Measurements from ENCODE around the gene WDR82.

Gene WDR82

GRCh38 chr3:52225452-52226228, 52.8 kb downstream of the WDR82 start, which contains the start of gene TLR9:
Gene TLR9, minus strand, starts transcription at chr3:52225645. Its CDS starts 116 bp downstream, at chr3:52225529.
- peak; percentile 76 for DNase-seq
- no peaks in the 10 kb centered on the region for H3K9me3 ChIP-seq (ENCODE audit: insufficient read depth, low read length, severe bottlenecking)
- H3K27me3 ChIP-seq (ENCODE audit: insufficient read depth, low read length, poor library complexity), result no peaks in the 10 kb centered on the region
- no peaks in the 10 kb centered on the region for H3K79me2 ChIP-seq (ENCODE audit: insufficient read depth, low read length)
- peak within 1 kb of the TSS; percentile 49 for H3K27ac ChIP-seq (ENCODE audit: low read length)
- H3K4me1 ChIP-seq (ENCODE audit: insufficient read depth, low read length), result peaks cover 33% of the 10 kb centered on the region
- peak; percentile 83 for ATAC-seq (ENCODE audit: insufficient read depth, low read depth)
- H2AFZ ChIP-seq (ENCODE audit: low read depth, low read length), result no peak within 1 kb of the TSS
- no peak within 1 kb of the TSS for H3K4me3 ChIP-seq (ENCODE audit: low read depth in 1 of 2, low read length in 2 of 2)
- peaks cover 21% of the 10 kb centered on the region for H3K36me3 ChIP-seq (ENCODE audit: insufficient read depth, low read length)
- peaks cover 10% of the 10 kb centered on the region; the same call in 1 of the 2 replicates for H4K20me1 ChIP-seq (ENCODE audit: insufficient read depth, low read length)
- H3K9ac ChIP-seq (ENCODE audit: low read depth, low read length), result no peak within 1 kb of the TSS
- no peak within 1 kb of the TSS for H3K4me2 ChIP-seq (ENCODE audit: insufficient read depth, low read length)
- TF ChIP-seq EZH2 (IDR thresholded peaks at IDR 0.05; ENCODE audit: borderline replicate concordance, low read depth, low read length, severe bottlenecking) (no peak), CTCF (IDR thresholded peaks at IDR 0.05; ENCODE audit: borderline replicate concordance, extremely low read depth, low read length, poor library complexity, severe bottlenecking) (no peak)

GRCh38 chr3:52223449-52224408, 54.7 kb downstream of the WDR82 start:
- no peaks in the 10 kb centered on the region for H3K9me3 ChIP-seq (ENCODE audit: insufficient read depth, low read length, severe bottlenecking)
- no peaks in the 10 kb centered on the region for H3K79me2 ChIP-seq (ENCODE audit: insufficient read depth, low read length)
- H3K27me3 ChIP-seq (ENCODE audit: insufficient read depth, low read length, poor library complexity), result no peaks in the 10 kb centered on the region
- no peak for TF ChIP-seq CTCF (IDR thresholded peaks at IDR 0.05; ENCODE audit: borderline replicate concordance, extremely low read depth, low read length, poor library complexity, severe bottlenecking)
- TF ChIP-seq EZH2 (IDR thresholded peaks at IDR 0.05; ENCODE audit: borderline replicate concordance, low read depth, low read length, severe bottlenecking), result no peak
- H3K4me1 ChIP-seq (ENCODE audit: insufficient read depth, low read length), result peaks cover 38% of the 10 kb centered on the region
- no peak overlapping the region for H3K27ac ChIP-seq (ENCODE audit: low read length)
- H3K4me3 ChIP-seq (ENCODE audit: low read depth in 1 of 2, low read length in 2 of 2), result no peak overlapping the region
- peaks cover 2% of the 10 kb centered on the region for H3K36me3 ChIP-seq (ENCODE audit: insufficient read depth, low read length)
- DNase-seq, result no peak
- ATAC-seq (ENCODE audit: insufficient read depth, low read depth), result no peak
- H3K9ac ChIP-seq (ENCODE audit: low read depth, low read length), result no peak overlapping the region
- H4K20me1 ChIP-seq (ENCODE audit: insufficient read depth, low read length), result no peaks in the 10 kb centered on the region; the same call in 1 of the 2 replicates
- no peak overlapping the region for H2AFZ ChIP-seq (ENCODE audit: low read depth, low read length)
- no peak overlapping the region for H3K4me2 ChIP-seq (ENCODE audit: insufficient read depth, low read length)

- H2AFZ ChIP-seq (ENCODE audit: low read depth, low read length), result no peak overlapping the region
- no peak for ATAC-seq (ENCODE audit: insufficient read depth, low read depth)
- H3K9me3 ChIP-seq (ENCODE audit: insufficient read depth, low read length, severe bottlenecking), result no peaks in the 10 kb centered on the region
- no peak overlapping the region for H3K4me2 ChIP-seq (ENCODE audit: insufficient read depth, low read length)
- H3K36me3 ChIP-seq (ENCODE audit: insufficient read depth, low read length), result no peaks in the 10 kb centered on the region
- H3K27me3 ChIP-seq (ENCODE audit: insufficient read depth, low read length, poor library complexity), result no peaks in the 10 kb centered on the region
- no peak overlapping the region for H3K27ac ChIP-seq (ENCODE audit: low read length)
- H3K4me3 ChIP-seq (ENCODE audit: low read depth in 1 of 2, low read length in 2 of 2), result no peak overlapping the region
- H3K9ac ChIP-seq (ENCODE audit: low read depth, low read length), result no peak overlapping the region
- DNase-seq, result no peak
- H3K79me2 ChIP-seq (ENCODE audit: insufficient read depth, low read length), result no peaks in the 10 kb centered on the region
- peaks cover 38% of the 10 kb centered on the region for H3K4me1 ChIP-seq (ENCODE audit: insufficient read depth, low read length)
- TF ChIP-seq EZH2 (IDR thresholded peaks at IDR 0.05; ENCODE audit: borderline replicate concordance, low read depth, low read length, severe bottlenecking) (no peak), CTCF (IDR thresholded peaks at IDR 0.05; ENCODE audit: borderline replicate concordance, extremely low read depth, low read length, poor library complexity, severe bottlenecking) (no peak)
- no peaks in the 10 kb centered on the region; the same call in 1 of the 2 replicates for H4K20me1 ChIP-seq (ENCODE audit: insufficient read depth, low read length)
Measured at GRCh38 chr3:52222319-52223221, 55.9 kb downstream of the WDR82 start.

All from DND-41 (cell line).